HG03520 (cell line): ENCODE measurements around the gene NID1.
"Not testable (repeated sequence)": the region's sequence is repeated elsewhere in the genome, so short reads cannot be mapped to it uniquely, and the experiment has no call there.

Source experiments
- ATAC-seq: cut with Tn5 transposase; IDR thresholded peaks from one replicate; pipeline ENCODE4 v1.9.1; 2021; ENCODE audit warnings: mild to moderate bottlenecking, moderate library complexity; ENCODE audit not compliant: unreplicated experiment

NID1 gene

DNA sequence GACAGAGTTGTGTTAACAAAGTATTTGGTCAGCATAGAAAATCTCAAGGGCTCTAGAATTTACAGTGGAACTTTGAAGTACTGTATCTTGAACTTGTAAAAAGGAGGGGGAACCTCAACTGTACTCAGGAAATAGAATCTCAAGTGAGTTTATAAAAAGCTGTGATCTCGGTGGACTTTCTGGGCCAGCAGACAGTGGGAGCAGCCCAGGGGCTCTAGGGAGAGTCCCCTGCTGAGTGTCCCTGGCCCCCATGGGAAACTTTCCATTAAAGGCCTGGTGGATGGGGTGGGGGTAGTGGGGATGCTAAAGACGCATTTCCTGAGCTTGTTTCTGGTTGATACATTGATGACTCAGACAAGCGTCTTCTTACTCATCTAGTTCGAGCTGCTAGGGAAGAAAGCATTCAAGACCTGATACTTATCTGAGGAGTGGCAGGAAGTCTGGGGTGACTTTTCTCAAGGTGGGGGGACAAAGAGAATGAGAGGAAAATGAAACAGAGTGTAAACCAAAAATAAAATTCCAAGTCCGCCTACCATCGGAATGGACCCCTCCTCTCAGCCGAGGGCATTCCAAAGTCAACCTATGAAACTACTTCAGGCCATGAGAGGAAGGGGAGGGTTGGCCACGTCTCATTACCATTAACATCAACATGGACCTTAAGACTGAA is 65.5 kb downstream of the NID1 start:
- peak; percentile 77 for ATAC-seq

DNA sequence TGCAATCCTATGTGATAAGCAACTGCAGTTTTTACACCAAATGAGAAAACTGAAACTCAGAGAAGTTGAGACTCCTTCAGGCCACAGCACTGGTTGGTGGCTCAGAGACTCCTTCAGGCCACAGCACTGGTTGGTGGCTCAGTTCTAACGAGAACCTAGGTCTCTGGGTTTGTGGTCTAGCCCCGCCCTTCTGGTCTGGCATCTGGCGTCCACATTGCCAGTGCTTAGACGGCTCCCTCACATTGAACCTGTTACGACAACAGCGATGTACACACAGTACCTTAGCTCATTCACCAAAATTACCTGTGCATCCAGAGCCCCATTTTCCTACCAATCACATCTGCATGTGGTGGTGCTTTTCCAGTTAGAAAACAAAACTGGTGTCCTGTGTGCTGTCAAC is 66.1 kb downstream of the NID1 start:
- peak; percentile 28 for ATAC-seq

- no peak for ATAC-seq
Observed at GRCh38 chr1:235997931-235998330, 67.0 kb downstream of the NID1 start.

- no peak for ATAC-seq
Observed at GRCh38 chr1:235997049-235997448, 67.8 kb downstream of the NID1 start.

GRCh38 chr1:235996048-235996785 is 68.7 kb downstream of the NID1 start:
- no peak for ATAC-seq

GRCh38 chr1:235995511-235995910 is 69.4 kb downstream of the NID1 start:
- no peak for ATAC-seq

DNA sequence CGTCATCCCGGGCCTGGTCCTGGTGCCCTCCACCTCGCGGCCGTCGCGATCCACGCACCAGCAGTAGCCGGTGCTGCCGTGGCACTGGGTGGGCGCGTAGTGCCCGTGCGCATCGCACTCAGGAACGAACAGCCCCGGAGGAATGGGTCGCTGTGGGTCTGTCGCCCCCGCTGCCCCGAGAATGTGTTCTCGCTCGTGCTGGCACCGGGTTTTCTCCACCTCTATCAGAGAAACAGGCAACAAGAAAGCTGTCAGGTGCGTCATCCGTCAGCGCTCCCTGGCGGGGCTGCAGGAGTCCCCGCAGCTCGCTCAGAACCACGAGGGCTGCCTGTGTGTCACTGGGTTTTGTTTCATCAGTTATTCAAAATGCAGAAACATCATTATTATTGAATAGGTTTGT is 71.2 kb downstream of the NID1 start:
- no peak for ATAC-seq

- no peak for ATAC-seq
Observed at GRCh38 chr1:235992868-235993267, 72.0 kb downstream of the NID1 start.

DNA sequence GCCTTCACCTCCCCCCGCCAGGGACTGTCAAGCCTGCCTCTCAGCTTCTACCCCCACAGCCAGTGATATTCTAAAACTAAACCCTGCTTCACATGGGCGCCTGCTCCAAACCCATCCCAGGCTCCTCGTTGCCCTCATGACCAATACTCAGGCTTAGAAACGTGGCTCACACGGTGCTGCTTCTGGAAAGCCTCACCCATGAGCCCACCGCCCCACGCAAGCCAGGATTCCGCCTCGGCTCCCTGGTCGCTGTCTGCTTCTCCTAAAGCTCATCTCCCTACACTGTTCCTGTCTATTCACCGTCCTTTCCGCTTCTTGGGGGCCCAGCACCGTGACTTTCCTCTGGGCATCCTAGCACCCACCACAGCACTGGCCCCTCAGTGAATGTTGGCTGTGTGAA is 72.5 kb downstream of the NID1 start:
- no peak for ATAC-seq

DNA sequence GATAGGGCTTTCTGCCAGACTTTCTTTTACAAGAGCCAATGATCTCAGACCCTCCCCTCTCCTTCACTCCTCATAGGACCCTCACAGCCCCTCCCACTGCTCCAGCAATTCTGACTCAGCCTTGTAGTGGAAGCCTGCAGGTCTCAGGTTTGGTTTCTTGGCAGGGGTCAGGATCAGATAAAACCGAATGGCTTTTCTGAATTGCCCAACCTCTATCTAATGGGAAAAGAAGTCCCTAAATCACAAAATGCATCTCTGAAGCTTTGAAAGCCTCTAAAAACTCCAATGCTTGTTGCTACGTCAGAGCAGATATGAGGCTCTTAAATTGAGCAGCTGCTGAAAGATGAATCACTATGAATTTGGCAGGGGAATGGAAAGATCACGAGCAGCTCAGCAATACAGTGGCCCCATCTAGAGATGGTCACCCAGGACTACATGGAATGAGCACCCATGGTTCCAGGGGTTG is 74.5 kb downstream of the NID1 start:
- no peak for ATAC-seq

DNA sequence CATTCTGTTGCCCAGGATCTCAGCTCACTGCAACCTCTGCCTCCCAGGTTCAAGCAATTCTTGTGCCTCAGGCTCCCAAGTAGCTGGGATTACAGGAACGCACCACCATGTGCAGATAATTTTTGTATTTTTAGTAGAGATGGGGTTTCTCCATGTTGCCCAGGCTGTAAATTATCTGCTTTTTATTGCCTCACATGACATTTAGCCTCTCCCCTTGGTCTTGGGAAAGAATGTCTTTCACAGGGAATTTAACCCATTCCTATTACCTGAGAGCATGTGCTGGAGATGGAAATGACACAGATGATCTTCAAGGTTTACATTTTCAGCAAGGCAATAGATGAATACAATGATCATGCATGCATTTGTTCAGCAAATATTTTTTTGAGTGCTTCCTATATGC is 75.8 kb downstream of the NID1 start:
- no peak for ATAC-seq

- no peak for ATAC-seq
Observed at GRCh38 chr1:235986869-235987268, 78.0 kb downstream of the NID1 start.

- no peak for ATAC-seq
Observed at GRCh38 chr1:235984041-235984825, 80.7 kb downstream of the NID1 start.

DNA sequence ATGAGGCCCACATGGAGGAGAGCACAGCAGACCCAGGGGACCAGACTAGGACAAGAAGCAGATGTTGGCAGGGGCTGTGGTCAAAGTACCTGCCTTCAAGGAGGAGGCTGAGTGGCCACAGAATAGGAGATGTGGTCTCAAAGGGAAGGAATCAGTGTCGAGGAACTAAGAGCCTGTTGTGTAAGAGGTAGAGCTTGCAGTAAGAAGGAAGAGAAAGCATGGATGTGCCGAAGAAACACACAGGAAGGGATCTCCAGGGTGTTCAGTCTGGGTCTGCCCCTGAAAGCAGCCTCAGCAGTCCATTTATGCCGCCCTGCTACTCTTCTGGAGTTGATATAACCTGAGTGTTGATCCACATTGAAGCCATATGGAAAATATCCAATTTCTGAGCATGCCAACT is 83.9 kb downstream of the NID1 start:
- ATAC-seq: no peak

DNA sequence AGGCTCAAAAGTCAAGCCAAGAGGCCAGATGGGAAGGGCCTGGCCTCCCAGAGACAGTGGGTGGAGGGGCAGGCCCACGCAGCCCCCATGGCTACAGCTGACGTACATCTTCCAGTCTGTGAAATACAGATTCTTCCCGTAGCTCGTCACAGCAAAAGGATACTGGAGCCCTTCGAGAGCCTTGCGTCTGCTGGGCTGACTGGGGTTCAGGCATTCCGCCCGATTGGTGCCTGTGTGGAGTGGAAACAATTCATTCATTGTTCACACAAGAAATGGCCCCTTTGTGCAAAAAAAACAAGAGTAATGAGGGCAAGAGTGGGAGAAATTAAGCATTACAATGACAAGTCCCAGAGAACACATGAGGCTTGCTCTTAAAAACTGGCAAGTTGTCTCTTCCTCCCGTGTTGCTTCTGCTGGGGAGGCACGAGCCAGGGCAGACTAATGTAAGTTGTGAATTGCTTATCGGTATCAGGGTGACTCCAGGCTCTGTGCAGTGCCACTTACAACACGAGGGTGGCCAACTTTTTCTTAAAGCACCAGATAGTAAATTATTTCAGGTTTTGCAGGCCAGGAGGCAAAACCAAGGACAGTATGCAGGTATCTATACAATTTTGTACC is 85.1 kb downstream of the NID1 start:
- ATAC-seq: no peak

GRCh38 chr1:235979176-235979575 is 85.7 kb downstream of the NID1 start:
- no peak for ATAC-seq

GRCh38 chr1:235976490-235976889 is 88.4 kb downstream of the NID1 start:
- ATAC-seq: no peak

DNA sequence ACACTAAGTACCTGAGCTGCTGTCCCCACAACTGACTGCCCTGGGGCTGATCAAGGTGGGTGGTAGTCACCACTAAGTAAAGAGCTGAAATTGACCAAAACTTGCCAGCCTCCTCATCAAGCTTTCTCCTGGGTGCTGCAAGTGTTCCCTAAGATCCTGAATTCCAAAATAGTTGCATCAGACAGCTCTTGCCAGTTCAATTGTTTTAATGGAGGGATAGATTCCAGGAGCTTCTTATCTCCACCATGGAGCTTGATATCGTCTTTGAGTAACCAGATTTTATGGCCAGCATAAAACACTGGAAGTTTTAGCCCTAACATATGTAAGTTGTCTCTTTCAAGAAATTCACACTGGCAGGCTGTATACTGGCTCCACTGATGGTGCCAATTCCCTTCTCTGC is 90.3 kb downstream of the NID1 start:
- no peak for ATAC-seq

DNA sequence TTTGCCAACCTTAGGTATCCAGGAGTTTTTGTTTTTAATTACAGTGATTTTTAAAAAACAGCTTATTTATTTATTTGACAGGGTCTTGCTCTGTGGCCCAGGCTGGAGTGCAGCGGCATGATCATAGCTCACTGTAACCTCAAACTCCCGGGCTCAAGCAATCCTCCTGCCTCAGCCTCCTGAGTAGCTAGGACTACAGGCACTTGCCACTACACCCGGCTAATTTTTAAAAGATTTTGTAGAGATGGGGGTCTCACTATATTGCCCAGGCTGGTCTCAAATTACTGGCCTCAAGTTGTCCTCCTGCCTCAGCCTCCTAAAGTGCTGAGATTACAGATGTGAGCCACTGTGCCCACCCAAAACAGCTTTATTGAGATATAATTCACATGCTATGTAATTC is 92.2 kb downstream of the NID1 start:
- ATAC-seq: not testable (repeated sequence)

GRCh38 chr1:235972311-235972689 is 92.6 kb downstream of the NID1 start:
- peak; percentile 12 for ATAC-seq

GRCh38 chr1:235971571-235972310 is 93.1 kb downstream of the NID1 start:
- ATAC-seq: peak; percentile 96
